NCI-H1694 treated with DMSO at 0.1 percent for 48 hours (cell line): ENCODE data around the gene ADCYAP1R1.
A peak's percentile ranks its signal among the peaks of the same experiment; 100 is the strongest.

Experiments
- DNase-seq: peaks from one replicate; lab custom pipeline; 2025; lab: John Stamatoyannopoulos, UW

Gene ADCYAP1R1

GRCh38 chr7:31068006-31068675 is 16.0 kb downstream of the ADCYAP1R1 start:
- no peak for DNase-seq

- DNase-seq, result no peak
Measured at GRCh38 chr7:31069860-31070555, 17.9 kb downstream of the ADCYAP1R1 start.

GRCh38 chr7:31070991-31071644 is 19.0 kb downstream of the ADCYAP1R1 start:
- DNase-seq, result no peak

- DNase-seq, result no peak
Measured at GRCh38 chr7:31071645-31072029, 19.5 kb downstream of the ADCYAP1R1 start.

- DNase-seq, result no peak
Measured at GRCh38 chr7:31073326-31074119, 21.4 kb downstream of the ADCYAP1R1 start.

- no peak for DNase-seq
Measured at GRCh38 chr7:31074120-31074383, 21.9 kb downstream of the ADCYAP1R1 start.

- DNase-seq, result peak; percentile 7
Measured at GRCh38 chr7:31074403-31075085, 22.4 kb downstream of the ADCYAP1R1 start.

GRCh38 chr7:31075086-31075405 is 22.9 kb downstream of the ADCYAP1R1 start:
- no peak for DNase-seq

GRCh38 chr7:31076051-31076450 is 23.9 kb downstream of the ADCYAP1R1 start:
- DNase-seq, result no peak

- no peak for DNase-seq
Measured at GRCh38 chr7:31076641-31077310, 24.7 kb downstream of the ADCYAP1R1 start.

GRCh38 chr7:31077484-31078362 is 25.6 kb downstream of the ADCYAP1R1 start:
- no peak for DNase-seq

- DNase-seq, result no peak
Measured at GRCh38 chr7:31078363-31078990, 26.4 kb downstream of the ADCYAP1R1 start.

GRCh38 chr7:31079126-31079823 is 27.2 kb downstream of the ADCYAP1R1 start:
- DNase-seq, result no peak

- DNase-seq, result no peak
Measured at GRCh38 chr7:31079824-31080511, 27.9 kb downstream of the ADCYAP1R1 start.

GRCh38 chr7:31080763-31081162 is 28.7 kb downstream of the ADCYAP1R1 start:
- no peak for DNase-seq

- no peak for DNase-seq
Measured at GRCh38 chr7:31082017-31082416, 29.9 kb downstream of the ADCYAP1R1 start.

GRCh38 chr7:31082447-31082846 is 30.3 kb downstream of the ADCYAP1R1 start:
- no peak for DNase-seq

- DNase-seq, result no peak
Measured at GRCh38 chr7:31083210-31083786, 31.2 kb downstream of the ADCYAP1R1 start.

- DNase-seq, result no peak
Measured at GRCh38 chr7:31084226-31084625, 32.1 kb downstream of the ADCYAP1R1 start.
